Mesenteric fat pad (tissue), 1 donor: ENCODE results near the gene CBLB. TPM values are rescaled to one million over a fixed set of nuclear protein-coding genes. Genes with fewer than 3 reads are reported as not detected.
"Not testable (repeated sequence)": the region's sequence is repeated elsewhere in the genome, so short reads cannot be mapped to it uniquely, and the experiment has no call there.

Experiments used
- DNase-seq: peaks from one replicate; pipeline ENCODE4 v3.0.0-alpha.2; 2020; ENCODE audit warnings: low spot score
- total RNA-seq: library from RNA; stranded (reverse); fragmentation: NEBNext Ultra II Directional; extraction: Animal tissue kit (Norgen Biotek cat#: 25700); gene quantifications from one replicate; pipeline ENCODE4 v1.2.1, GENCODE V29; 2021
- donor health status: DM: yes; HTN: yes; CAD: no.

CBLB gene
- total RNA-seq, 1 donor from 2014 or later = 97.9 TPM

DNA sequence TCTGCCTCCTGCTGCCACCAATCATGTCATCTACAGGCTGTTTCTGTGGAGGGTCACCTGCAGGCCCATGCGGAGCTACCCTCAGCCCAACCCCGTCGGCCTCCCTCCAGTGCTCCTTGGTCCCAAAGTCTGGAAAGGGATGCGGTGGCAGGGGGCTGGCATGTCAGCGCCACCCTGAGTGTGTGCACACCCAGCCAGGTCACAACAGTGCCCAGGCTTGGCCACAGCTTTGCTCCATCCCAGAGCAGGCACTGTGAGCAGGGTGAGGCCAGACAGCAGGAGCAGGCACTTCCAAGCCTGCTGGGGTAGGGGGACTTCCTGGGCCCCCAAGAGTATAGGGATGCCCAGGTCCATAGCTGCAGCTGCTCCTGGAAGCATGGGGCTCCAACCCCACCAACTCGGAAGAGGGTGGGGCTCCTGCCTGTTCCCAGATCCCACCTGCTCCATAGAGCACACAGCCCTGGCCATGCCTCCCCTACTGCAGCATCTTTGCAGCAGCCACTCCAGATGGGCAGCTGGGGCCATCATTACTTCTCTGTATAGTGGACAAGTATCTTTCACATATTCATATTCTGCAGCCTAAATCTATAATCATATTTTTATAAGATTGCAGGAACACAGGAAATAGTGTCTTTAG is 109.3 kb downstream of the CBLB start:
- DNase-seq = no peak

DNA sequence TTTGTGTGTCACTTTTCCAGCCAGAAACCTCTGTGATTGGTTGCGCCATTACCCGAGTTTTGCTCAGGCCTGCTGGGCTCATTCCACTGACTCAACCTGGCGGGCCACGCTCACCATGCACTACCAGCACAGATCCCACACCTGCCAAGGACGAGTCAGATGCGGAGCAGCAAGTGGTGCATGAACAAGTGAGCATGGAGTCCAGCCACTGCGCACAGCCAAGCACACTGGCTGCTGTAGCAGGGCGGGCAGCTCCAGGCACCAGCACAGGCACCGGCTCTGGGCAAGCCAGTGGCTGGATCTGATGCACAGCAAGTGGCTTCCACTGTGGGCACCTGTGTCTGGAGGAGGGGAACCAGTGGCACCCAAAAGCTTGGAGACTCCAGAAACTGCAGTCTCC is 110.4 kb downstream of the CBLB start:
- DNase-seq = no peak

DNA sequence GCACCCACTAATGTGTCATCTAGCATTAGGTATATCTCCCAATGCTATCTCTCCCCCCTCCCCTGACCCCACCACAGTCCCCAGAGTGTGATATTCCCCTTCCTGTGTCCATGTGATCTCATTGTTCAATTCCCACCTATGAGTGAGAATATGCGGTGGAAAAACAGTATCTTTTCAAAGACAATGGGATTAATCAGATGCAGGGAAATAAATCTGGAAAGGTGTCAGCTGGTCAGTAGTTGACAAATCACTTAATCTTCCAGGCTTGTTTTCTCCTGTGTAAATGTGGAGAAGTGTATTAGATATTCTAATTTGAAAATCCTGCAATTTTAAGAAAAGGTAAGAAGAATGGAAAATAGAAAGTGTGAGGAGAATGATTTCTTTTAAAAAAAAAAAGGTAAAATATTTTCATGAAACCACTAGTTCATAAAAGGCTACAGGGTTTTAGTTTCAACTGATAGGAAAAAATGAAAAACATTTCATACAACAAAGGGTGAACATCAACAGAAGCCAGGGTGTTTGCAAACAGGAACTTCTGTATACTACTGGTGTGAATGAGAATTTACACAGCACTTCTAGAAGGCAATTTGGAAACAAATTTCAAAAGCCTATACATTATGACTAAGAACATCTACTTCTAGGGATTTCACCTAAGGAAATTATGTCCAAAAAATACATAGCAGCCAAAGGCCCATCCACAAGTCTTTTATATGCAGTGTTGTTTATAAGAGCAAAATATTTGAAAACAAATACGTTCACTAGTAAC is 113.5 kb downstream of the CBLB start:
- no peak for DNase-seq

DNA sequence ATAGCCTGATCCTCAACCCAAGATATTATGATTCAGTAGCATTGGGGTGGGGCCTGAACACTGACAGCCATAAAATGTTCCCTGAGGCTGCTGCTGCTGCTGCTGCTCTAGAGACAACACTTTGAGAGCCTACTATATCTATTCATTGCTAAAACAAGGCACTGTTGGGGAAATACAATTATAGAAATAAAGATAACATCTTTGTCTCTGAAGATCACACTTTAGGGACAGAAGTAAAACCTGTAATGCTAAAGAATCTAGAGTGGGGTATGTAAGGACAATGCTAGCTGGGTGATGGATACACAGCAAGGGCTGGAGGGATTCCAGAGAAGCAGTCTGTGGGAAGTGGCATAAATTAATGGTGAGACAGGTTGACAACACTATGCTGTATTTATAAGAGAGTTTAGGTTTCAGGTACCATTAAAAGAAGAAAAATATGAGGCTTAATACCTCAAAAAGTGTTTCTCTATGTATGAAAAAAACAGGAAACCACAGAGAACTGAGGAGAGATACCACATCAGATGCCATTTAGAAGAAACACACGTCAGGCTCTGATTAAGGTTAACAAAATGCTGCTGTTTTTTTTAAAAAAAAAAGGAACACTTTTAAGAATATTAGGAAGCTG is 115.9 kb downstream of the CBLB start:
- DNase-seq = no peak

DNA sequence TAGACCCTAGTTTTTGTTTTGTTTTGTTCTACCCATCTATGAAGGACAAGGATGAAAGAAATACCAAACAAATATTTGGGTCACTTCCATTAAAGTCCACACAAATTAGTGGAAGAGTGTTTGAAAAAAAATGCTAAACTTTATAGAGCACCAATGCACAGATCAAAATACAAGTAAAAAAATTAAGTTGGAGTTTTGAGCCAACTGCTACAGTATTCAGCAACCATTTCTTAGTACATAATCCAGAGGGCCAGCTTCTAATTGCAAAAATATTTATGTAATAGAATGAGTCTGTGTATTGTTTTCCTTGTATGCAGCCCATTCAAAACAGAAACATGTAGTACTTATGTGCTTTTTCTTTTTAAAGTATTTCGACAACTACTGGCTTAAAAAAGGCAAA is 121.1 kb downstream of the CBLB start:
- DNase-seq = no peak

DNA sequence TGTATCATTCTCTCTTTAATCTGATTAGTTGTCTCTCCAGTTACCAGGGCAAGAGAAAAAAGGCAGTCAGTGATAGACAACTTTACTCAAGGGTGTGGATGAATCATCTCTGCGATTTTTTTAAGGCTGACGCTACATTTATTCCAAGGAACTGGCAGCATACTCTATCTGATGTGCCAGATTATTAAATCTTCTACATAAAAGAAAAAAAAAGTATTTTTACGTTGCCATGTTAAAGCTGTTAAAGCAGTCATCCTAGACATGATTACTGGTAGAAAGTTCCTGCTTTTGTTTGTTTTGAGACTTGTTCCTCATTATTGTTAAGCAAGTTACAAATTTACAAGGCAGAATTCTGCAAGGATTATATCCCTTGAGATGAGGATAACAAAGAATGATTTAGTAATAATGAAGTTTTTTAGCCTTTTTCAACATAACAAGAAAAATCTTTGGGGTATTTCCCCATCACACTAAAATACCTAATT is 121.7 kb downstream of the CBLB start:
- no peak for DNase-seq

DNA sequence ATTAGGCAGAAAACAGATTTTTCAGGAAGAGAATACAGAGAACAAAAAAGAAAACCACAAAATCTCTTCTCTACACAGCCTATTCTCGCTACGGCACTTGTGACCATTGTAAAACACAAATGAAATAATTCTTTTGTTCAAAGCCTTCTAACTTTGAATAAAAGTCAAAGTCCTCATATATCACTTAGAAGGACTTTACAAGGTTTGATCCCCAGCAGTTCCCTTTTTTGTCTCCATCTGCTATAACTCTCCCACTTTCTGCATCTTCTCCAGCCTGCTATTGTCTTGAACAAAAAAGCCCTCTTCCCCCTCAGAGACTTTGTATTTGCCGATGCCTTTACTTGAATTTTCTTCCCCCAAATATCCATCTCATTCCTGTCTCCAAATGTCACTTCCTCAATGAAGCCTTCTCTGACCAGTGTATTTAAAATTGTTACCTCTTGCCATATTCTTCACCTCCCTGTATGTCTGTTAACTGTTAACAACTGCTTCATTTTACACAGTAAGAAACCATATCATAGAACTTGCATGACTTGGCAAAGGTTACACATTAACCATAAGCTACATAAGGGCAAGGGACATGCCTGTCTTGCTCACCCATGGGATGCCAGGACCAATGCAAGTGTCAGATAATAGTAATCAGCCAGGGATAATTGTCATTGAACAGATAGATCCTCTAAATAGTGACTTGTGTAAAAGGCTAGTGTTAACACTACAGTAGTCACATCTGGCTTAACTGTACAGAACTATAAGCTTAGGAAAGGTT is 122.4 kb downstream of the CBLB start:
- DNase-seq = no peak

DNA sequence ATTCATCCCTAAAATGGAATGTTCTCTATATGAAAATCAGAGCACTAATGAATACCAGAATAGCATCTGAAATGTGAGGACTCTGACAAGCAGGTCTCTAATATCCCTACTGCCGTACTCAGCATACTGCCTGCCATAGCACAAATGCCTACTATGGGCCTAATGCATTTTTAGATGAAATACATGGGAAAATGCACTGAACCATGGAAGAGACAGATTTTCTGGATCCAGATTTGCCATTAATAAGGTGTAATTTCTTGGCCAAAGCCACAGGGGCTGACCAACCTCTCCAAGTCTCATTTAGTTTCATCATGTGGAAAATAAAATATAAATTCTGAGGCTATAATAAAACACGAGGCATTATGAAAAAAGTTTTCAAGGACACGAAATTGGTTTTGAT is 123.8 kb downstream of the CBLB start:
- no peak for DNase-seq

DNA sequence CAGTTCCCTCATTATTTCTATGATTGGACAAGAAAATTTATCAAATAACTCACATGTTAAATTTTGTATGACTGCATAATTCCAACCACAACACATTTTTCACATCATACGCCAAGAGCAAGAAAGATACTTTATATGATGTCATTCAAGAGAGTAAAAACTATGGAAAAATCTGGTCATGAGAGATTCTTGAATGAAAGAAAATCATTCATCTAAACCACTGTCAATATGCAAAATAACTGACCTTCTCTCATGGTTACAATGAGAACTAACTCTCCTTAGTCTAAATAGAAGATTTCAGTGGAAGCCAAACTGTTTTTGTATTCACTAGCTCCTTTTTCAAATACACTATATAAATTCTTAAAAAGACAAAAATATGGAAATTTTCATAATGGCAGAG is 124.6 kb downstream of the CBLB start:
- no peak for DNase-seq

DNA sequence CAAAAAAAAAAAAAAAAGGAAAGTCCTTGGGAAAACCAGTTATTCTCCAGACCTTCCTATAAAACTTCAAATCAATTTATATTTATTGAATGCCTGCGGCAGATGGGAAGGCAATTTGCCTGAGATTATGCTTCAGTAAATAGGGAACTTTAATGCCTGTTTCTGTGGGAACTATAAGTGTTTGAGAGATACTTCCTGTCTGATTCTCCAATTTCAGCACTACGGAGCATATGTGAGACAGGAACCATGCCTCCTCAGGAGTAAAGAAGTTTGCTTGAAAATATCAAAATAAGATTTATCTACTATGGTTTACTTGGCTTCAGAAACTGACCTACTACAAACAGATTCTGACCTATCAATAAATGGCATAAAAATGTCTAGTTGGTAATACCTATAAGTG is 135.5 kb downstream of the CBLB start:
- DNase-seq = no peak

DNA sequence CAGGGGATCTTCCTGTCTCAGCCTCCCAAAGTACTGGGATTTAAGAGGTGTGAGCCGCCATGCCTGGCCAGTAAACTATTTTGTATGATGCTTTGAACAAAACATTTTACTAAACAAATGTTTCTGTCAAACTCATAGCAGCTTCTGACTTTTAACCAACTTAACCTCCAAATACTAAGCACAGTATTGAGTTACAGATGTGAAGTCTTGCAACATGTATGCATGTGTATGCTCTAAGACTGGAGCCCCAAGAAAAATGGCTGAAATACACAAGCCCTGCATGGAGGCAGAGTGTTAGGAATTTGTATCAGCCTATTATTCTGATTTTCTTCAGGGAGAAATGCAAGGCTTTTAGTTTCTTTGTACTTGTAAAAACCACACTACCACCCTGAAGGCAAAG is 137.1 kb downstream of the CBLB start:
- DNase-seq = no peak

DNA sequence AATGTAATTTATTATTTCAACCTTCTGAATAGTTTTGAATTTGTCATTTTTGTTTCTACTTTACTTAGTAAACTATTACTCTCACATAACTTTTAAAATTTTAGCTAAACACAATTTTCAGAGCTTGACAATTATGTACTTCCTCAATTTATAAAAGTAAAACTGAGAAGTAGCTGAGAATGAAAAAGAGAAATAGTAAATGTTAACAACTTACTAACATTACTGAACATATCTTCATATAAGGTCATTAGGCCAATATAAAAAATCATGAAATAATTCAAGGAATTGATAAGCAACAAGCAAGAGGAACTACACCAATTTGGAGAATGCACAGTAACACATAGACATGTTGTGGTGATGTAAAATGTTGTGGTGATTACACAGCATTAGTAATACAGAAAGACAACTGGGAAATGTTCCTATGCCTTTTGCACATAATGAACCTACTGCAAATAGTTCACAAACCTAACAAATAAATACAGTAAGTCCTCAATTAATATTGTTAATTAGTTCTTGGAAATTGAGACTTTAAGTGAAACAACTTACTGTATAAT is 137.9 kb downstream of the CBLB start:
- no peak for DNase-seq

DNA sequence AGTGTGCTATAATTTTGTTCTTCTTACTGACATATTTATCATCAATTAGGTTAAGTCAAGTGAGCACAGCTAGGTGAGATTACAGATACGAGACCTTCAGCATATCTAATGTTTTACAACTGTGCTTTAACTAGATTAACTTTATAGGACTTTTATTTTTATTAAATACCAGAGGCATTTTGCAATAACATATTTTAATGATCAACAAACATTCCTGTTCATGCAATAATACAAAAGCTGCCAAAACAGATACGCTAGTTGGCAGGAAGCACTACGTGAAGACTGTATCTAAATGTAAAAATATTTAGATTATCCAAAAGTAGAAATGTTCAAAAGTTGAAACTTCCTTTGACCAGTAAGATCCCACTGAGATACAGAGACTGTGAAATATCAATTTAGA is 139.1 kb downstream of the CBLB start:
- DNase-seq = no peak

DNA sequence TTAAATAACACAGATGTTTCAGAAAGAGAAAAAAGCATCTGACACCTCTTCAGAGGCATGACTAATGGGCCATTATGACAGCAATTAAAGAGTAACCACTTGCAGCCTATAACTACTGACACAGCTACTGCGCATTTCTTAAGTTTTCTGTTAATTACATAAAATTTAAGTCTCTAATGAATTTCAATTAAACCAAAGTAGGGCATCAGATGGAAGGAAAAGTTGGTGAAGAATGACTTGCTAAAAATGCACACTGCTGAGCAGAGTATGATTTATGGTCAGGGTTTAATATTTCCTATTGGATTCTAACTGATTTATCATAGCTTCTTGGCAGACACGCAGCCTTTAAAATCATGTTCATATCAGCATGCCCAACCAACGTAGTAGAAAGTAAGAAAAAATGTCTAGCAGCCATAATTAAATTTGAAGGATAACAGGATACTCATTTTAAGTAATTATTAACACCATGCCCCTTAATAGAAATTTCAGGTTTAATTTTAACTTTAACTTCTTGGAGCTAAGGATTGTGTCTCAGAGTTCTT is 140.0 kb downstream of the CBLB start:
- no peak for DNase-seq

DNA sequence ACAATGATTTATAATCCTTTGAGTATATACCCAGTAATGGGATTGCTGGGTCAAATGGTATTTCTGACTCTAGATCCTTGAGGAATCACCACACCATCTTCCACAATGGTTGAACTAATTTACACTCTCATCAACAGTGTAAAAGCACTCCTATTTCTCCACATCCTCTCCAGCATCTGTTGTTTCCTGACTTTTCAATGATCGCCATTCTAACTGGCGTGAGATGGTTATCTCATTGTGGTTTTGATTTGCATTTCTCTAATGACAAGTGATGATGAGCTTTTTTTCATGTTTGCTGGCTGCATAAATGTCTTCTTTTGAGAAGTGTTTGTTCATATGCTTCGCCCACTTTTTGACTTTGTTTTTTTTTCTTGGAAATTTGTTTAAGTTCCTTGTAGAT is 141.8 kb downstream of the CBLB start:
- DNase-seq = not testable (repeated sequence)

DNA sequence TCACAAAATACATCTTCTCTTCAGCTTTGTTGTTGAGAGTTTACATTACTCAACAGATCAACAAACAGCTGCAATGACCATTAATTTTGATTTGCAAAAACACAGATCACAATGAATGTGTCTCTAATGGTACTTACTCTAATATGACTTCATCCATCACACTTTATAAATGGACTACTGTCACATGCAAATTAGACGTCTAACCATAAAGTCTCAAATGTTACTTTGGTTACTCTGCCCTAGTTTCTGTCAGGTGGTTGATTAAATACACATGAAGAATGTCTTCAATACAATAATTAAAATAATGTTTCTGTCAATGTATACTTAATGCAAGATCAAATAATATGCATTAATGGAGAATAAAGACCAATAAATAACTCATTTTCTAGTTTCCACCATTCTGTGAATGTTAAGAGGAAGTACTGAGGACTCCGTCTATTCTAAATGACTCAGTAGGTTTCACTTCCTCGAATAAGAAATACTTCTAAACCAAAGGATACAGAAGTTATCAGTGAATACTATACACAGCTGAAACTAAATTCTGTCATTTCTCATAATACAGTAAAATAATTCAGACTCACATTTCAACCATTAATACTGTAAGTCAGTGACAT is 145.8 kb downstream of the CBLB start:
- no peak for DNase-seq

DNA sequence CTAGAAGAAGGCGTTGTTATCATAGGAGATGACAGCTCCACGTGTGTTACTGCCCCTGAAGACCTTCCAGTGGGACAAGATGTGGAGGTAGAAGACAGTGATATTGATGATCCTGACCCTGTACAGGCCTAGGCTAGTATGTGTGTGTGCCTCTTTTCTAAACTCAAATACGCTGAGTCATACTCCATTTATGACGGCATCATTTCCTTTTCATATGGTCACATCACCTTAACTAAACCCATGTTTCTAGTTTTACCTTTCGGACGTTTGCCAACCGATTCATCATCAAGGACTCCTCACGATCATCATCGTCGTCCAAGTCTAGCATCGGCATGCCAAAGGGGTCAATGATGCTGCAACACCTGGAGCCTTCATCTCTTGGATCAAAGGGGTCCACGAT is 149.0 kb downstream of the CBLB start:
- DNase-seq = no peak

DNA sequence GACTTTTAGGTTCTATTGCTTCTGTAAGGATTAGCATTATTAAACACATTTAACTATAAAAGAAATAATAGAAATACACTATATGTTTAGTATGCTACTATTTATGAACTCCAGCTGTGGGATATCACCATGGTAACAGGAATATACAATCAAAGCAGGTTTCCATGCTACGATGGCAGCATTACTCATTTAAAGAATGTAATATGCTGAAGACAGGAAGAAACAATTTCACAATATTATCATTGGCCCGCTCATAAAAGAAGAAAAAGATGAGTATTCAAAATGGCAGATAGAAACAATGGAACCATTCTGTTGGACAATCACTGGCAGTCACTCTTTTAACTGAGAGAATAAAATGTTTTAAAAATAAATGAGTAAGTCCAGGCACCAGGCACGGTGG is 153.4 kb downstream of the CBLB start:
- no peak for DNase-seq

DNA sequence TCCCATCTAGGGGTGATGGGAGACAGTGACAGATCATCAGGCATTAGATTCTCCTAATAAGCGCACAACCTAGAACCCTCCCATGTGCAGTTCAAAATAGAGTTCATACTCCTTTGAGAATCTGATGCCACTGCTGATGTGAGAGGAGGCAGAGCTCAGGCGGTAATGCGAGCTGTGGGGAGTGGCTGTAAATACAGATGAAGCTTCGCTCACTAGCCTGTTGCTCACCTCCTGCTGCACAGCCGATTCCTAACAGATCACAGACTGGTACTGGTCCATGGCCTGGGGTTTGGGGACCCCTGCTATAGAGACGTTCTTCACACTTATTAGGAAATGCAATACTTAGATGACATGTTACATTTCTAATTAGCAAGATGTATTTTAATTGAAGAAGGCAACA is 154.4 kb downstream of the CBLB start:
- no peak for DNase-seq

DNA sequence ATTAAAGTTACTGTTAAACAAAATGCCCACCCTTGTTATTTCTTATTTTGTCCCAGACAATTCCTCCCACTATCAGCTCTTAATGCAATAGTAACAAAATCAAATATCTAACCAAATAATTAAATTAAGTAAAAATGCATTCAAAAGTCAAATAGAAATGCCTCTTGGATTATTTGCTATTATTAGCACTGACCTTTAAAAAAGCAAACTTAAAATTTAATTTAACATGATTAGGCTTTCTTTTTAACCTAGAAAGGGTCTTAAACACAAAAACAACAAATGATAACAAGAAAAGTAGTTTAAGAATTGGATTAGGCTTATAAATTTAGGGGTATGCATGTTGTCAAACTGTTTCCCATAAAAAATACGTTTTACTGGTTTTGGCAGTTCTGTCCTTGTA is 159.8 kb downstream of the CBLB start:
- DNase-seq = no peak

DNA sequence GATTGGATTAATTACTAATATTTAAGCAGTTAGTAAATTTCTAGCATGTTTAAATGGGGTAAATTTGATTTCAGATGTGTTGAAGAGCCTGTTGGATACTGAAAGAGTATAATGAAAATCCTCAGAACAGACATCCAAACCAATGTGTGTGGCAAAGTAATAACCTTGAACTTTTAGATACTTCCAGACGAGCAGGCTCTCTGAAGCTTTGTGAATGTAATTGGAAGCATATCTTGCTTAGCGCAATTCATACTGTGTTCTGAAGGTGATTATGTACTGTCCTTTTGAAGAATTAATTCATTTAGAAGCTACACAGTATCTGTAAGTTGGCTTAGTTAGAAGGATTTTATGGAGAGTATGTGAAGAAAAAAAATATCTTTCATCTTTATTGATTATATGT is 161.8 kb downstream of the CBLB start:
- no peak for DNase-seq
